ENCODE results near the gene USP2.

DNA sequence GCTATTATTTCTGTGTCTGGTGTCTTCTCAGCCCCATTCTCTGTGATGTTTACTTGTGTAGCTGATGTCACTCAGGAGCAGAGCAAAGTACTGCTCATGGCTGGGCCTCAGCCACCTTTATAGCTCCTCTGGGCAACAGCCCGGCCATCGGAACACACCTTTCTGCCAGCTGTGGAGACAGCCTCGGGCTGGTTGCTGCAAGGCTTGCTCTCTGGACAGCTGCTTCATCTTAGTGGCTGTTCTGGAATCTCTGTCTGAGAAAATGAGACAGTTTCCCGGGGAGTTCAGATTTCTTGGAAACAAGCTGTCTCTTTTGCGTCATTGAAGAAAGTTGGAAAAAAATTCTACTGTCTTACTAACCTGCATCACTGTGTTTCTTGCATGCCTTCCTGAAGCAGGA lies 21.5 kb upstream of the USP2 start:
- TF ChIP-seq CTCF (IDR thresholded peaks at IDR 0.05; ENCODE audit: control extremely low read depth in 1 of 3, insufficient read depth in 1 of 3, low read depth in 1 of 3, low read length in 3 of 3) (no peak), POLR2A (IDR thresholded peaks at IDR 0.05; ENCODE audit: control extremely low read depth in 1 of 2, low read depth in 2 of 2, low read length in 2 of 2) (no peak), EZH2 (IDR thresholded peaks at IDR 0.05; ENCODE audit: low read depth, low read length, severe bottlenecking) (no peak), SP2 (IDR thresholded peaks at IDR 0.05; ENCODE audit: low read length) (no peak), RAD21 (IDR thresholded peaks at IDR 0.05 in 1 of 2, conservative IDR thresholded peaks at IDR 0.05 in 1 of 2; ENCODE audit: low read depth in 2 of 2, low read length in 2 of 2) (no peak), POLR2AphosphoS5 (IDR thresholded peaks at IDR 0.05; ENCODE audit: low read depth, low read length) (no peak)
- TF ChIP-seq, protein P1, sequence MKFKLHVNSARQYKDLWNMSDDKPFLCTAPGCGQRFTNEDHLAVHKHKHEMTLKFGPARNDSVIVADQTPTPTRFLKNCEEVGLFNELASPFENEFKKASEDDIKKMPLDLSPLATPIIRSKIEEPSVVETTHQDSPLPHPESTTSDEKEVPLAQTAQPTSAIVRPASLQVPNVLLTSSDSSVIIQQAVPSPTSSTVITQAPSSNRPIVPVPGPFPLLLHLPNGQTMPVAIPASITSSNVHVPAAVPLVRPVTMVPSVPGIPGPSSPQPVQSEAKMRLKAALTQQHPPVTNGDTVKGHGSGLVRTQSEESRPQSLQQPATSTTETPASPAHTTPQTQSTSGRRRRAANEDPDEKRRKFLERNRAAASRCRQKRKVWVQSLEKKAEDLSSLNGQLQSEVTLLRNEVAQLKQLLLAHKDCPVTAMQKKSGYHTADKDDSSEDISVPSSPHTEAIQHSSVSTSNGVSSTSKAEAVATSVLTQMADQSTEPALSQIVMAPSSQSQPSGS (IDR thresholded peaks at IDR 0.05; ENCODE audit: low read length), result no peak
